GM12865 (cell line): ENCODE results near the gene ITGA3.

ENCODE experiments used
- DNase-seq: peaks from one replicate; pipeline ENCODE4 v3.0.0; 2010; ENCODE audit warnings: low read depth
- H3K4me3 ChIP-seq: 2 replicates; pipeline ENCODE4 v1.5.1; 2011; ENCODE audit warnings: mild to moderate bottlenecking, low read depth, low read length, control low read depth
- TF ChIP-seq, protein P1 (sequence below): IDR thresholded peaks from 2 replicates; pipeline ENCODE4 v1.5.1; 2011; ENCODE audit warnings: low read length, control low read depth, low read depth, inconsistent platforms; ENCODE audit not compliant: insufficient read depth; ENCODE audit errors: missing control alignments

The ITGA3 gene

DNA sequence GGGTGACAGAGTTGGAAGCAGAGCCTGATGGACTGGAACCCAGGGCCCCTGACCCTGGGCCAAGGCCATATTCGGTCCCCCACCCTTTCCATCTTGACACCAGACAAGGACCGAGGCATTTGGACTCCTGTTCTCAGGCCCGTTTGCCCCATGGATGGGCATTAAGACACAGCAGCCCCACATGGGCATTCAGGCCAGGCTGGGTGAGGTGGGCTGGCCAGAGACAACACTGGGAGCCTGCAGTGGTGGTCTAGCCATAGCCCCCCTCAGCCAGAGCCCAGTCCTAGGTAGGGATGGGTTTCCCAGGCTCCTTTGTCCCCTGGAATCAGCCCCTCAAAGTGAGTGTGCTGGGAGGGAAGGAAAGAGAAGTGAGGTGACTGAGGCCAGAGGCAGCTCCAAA is 40.8 kb downstream of the ITGA3 start:
- no peak overlapping the region for H3K4me3 ChIP-seq
- no peak for DNase-seq
- TF ChIP-seq, protein P1, sequence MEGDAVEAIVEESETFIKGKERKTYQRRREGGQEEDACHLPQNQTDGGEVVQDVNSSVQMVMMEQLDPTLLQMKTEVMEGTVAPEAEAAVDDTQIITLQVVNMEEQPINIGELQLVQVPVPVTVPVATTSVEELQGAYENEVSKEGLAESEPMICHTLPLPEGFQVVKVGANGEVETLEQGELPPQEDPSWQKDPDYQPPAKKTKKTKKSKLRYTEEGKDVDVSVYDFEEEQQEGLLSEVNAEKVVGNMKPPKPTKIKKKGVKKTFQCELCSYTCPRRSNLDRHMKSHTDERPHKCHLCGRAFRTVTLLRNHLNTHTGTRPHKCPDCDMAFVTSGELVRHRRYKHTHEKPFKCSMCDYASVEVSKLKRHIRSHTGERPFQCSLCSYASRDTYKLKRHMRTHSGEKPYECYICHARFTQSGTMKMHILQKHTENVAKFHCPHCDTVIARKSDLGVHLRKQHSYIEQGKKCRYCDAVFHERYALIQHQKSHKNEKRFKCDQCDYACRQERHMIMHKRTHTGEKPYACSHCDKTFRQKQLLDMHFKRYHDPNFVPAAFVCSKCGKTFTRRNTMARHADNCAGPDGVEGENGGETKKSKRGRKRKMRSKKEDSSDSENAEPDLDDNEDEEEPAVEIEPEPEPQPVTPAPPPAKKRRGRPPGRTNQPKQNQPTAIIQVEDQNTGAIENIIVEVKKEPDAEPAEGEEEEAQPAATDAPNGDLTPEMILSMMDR = no peak

GRCh38 chr17:50097455-50097854 is 41.5 kb downstream of the ITGA3 start:
- no peak for DNase-seq
- H3K4me3 ChIP-seq = no peak overlapping the region
- TF ChIP-seq, protein P1 = no peak

- TF ChIP-seq, protein P1 = no peak
- no peak for DNase-seq
These were observed 42.0 kb downstream of the ITGA3 start for GRCh38 chr17:50097926-50098325.

GRCh38 chr17:50098583-50098982 is 42.7 kb downstream of the ITGA3 start:
- H3K4me3 ChIP-seq = no peak overlapping the region
- TF ChIP-seq, protein P1 = no peak
- no peak for DNase-seq

More at GRCh38 chr17:50097926-50098325, 42.0 kb downstream of the ITGA3 start:
- H3K4me3 ChIP-seq = no peak overlapping the region

GRCh38 chr17:50099003-50099402 is 43.1 kb downstream of the ITGA3 start:
- no peak overlapping the region for H3K4me3 ChIP-seq
- no peak for DNase-seq
- TF ChIP-seq, protein P1 = no peak

DNA sequence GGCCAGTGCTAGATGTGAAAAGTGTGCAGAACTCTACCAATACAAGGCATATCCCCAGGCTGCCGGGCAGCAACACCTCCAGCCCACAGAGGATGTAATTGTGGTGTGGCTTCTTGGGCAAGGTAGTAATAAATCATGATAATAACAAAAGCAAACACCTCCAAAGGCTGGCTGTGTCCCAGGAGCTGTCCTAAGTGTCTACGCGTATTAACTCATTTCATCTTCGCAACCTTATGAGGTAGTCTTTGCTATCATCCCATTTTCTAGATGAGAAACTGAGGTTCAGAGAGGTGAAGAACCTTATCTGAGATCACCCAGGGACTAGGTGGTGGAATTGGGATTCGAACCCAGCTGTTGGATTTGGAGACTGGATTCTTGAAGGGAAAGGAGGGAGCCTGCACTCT is 44.6 kb downstream of the ITGA3 start:
- TF ChIP-seq, protein P1 = no peak
- DNase-seq = no peak

DNA sequence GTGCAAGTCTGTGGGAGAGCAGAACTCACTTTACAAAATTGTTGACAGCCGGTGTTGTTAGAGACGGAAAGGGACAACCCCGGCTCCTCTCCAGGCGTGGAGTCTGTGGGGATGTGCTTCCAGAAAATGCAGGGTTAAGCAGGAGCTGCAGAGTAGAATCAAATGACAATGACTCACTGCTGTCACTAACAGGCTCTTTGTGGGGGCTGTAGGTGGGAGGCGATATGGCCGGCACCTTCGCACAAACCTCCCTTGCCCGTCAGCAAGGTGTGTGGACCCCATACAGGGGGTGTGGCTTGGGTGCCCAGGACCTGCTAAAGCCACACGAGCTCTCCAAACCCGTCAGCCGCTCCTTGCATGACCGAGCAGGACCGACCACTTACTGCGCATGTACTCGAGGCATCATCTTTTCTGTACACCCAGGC is 45.0 kb downstream of the ITGA3 start:
- TF ChIP-seq, protein P1 = no peak
- no peak for DNase-seq
- H3K4me3 ChIP-seq = no peak overlapping the region

More for the DNA sequence above, 44.6 kb downstream of the ITGA3 start:
- H3K4me3 ChIP-seq = no peak overlapping the region
